Measurements from ENCODE around the gene CERK. TPM values are rescaled to one million over a fixed set of nuclear protein-coding genes. Genes with fewer than 3 reads are reported as not detected.

Gene CERK
- total RNA-seq, 2 donors from 2014 or later: 54.9 to 57.6 TPM

GRCh38 chr22:46758121-46758520, 20.1 kb upstream of the CERK start:
- Histone ChIP-seq H3K36me3 (ENCODE audit: control insufficient read depth, insufficient read depth, low read length) (peaks cover 18% of the 10 kb centered on the region), H3K9ac (ENCODE audit: extremely low read depth, low read length, poor library complexity, severe bottlenecking) (no peak overlapping the region), H3K4me1 (ENCODE audit: control insufficient read depth, insufficient read depth, low read length) (peaks cover 11% of the 10 kb centered on the region), H3K4me3 (ENCODE audit: low read length) (no peak overlapping the region), H3K27ac (ENCODE audit: low read depth, low read length) (no peak overlapping the region), H3K27me3 (ENCODE audit: control insufficient read depth, insufficient read depth, low read length, poor library complexity, severe bottlenecking) (no peaks in the 10 kb centered on the region), H3K9me3 (ENCODE audit: control insufficient read depth, low read length) (peaks cover 29% of the 10 kb centered on the region)
- DNase-seq: no peak
- H3K4me1 Mint-ChIP-seq: peaks cover 24% of the 10 kb centered on the region
- 97 to 100% methylated on average over 1 of the region's 1 CpG for WGBS, 2 experiments (ENCODE audit: insufficient coverage in 1 of 2, insufficient read length in 1 of 2)
- peaks cover 17% of the 10 kb centered on the region for H3K36me3 Mint-ChIP-seq (ENCODE audit: low read depth)
- H3K27ac Mint-ChIP-seq: peak overlapping the region; percentile 77
- H3K9me3 Mint-ChIP-seq: peaks cover 33% of the 10 kb centered on the region
- no peak overlapping the region for H3K4me3 Mint-ChIP-seq
- H3K27me3 Mint-ChIP-seq (ENCODE audit: insufficient read depth): no peaks in the 10 kb centered on the region
- TF ChIP-seq CTCF (conservative IDR thresholded peaks at IDR 0.05): no peak

- Histone ChIP-seq H3K36me3 (ENCODE audit: control insufficient read depth, insufficient read depth, low read length) (peaks cover 18% of the 10 kb centered on the region), H3K9me3 (ENCODE audit: control insufficient read depth, low read length) (peaks cover 29% of the 10 kb centered on the region), H3K4me1 (ENCODE audit: control insufficient read depth, insufficient read depth, low read length) (peaks cover 11% of the 10 kb centered on the region), H3K27me3 (ENCODE audit: control insufficient read depth, insufficient read depth, low read length, poor library complexity, severe bottlenecking) (no peaks in the 10 kb centered on the region), H3K27ac (ENCODE audit: low read depth, low read length) (no peak overlapping the region), H3K4me3 (ENCODE audit: low read length) (no peak overlapping the region), H3K9ac (ENCODE audit: extremely low read depth, low read length, poor library complexity, severe bottlenecking) (no peak overlapping the region)
- peaks cover 33% of the 10 kb centered on the region for H3K9me3 Mint-ChIP-seq
- TF ChIP-seq CTCF (conservative IDR thresholded peaks at IDR 0.05): no peak
- WGBS, 2 experiments (ENCODE audit: insufficient coverage in 1 of 2, insufficient read length in 1 of 2): 90% methylated on average over 2 of the region's 2 CpGs; no CpG with 5 or more reads in 1 of the 2 experiments
- peaks cover 17% of the 10 kb centered on the region for H3K36me3 Mint-ChIP-seq (ENCODE audit: low read depth)
- no peak overlapping the region for H3K27ac Mint-ChIP-seq
- no peak for DNase-seq
- no peak overlapping the region for H3K4me3 Mint-ChIP-seq
- no peaks in the 10 kb centered on the region for H3K27me3 Mint-ChIP-seq (ENCODE audit: insufficient read depth)
- peaks cover 20% of the 10 kb centered on the region for H3K4me1 Mint-ChIP-seq
Observed at GRCh38 chr22:46757104-46757503, 19.1 kb upstream of the CERK start.

GRCh38 chr22:46756097-46756496, 18.0 kb upstream of the CERK start:
- no peak for DNase-seq
- peak overlapping the region; percentile 21 for H3K4me3 ChIP-seq (ENCODE audit: low read length)
- Mint-ChIP-seq H3K9me3 (peaks cover 33% of the 10 kb centered on the region), H3K27me3 (ENCODE audit: insufficient read depth) (no peaks in the 10 kb centered on the region), H3K4me1 (peaks cover 12% of the 10 kb centered on the region), H3K4me3 (no peak overlapping the region), H3K27ac (no peak overlapping the region), H3K36me3 (ENCODE audit: low read depth) (peaks cover 17% of the 10 kb centered on the region)
- TF ChIP-seq CTCF (conservative IDR thresholded peaks at IDR 0.05): no peak
- peaks cover 18% of the 10 kb centered on the region for H3K36me3 ChIP-seq (ENCODE audit: control insufficient read depth, insufficient read depth, low read length)
- H3K27ac ChIP-seq (ENCODE audit: low read depth, low read length): no peak overlapping the region
- H3K9ac ChIP-seq (ENCODE audit: extremely low read depth, low read length, poor library complexity, severe bottlenecking): no peak overlapping the region
- WGBS, 2 experiments (ENCODE audit: insufficient coverage in 1 of 2, insufficient read length in 1 of 2): 85% methylated on average over 1 of the region's 1 CpG; no CpG with 5 or more reads in 1 of the 2 experiments
- H3K4me1 ChIP-seq (ENCODE audit: control insufficient read depth, insufficient read depth, low read length): peaks cover 7% of the 10 kb centered on the region
- no peaks in the 10 kb centered on the region for H3K27me3 ChIP-seq (ENCODE audit: control insufficient read depth, insufficient read depth, low read length, poor library complexity, severe bottlenecking)
- H3K9me3 ChIP-seq (ENCODE audit: control insufficient read depth, low read length): peaks cover 29% of the 10 kb centered on the region

Measured in endodermal cell (in vitro differentiated cells).